HEK293 (cell line): ENCODE data around the gene KATNAL1.

Experiments used
- CTCF ChIP-seq: fragments of 450-650 bp; formaldehyde crosslinking; IDR thresholded peaks from 2 replicates; pipeline ENCODE4 v1.5.1; 2016; ENCODE audit warnings: missing biosample characterization, missing genetic modification characterization
- PRDM10 ChIP-seq: fragments of 450-650 bp; formaldehyde crosslinking; IDR thresholded peaks from 2 replicates; pipeline ENCODE4 v1.5.1; 2016; ENCODE audit warnings: missing biosample characterization, missing genetic modification characterization
- YY1 ChIP-seq: fragments of 450-650 bp; formaldehyde crosslinking; IDR thresholded peaks from 2 replicates; pipeline ENCODE4 v1.5.1; 2018; ENCODE audit warnings: missing biosample characterization, missing genetic modification characterization
- ZBTB20 ChIP-seq: fragments of 450-650 bp; formaldehyde crosslinking; IDR thresholded peaks from 2 replicates; pipeline ENCODE4 v1.5.1; 2016; ENCODE audit warnings: missing biosample characterization, missing genetic modification characterization
- ZBTB8A ChIP-seq: fragments of 450-650 bp; formaldehyde crosslinking; IDR thresholded peaks from 2 replicates; pipeline ENCODE4 v1.5.1; 2016; ENCODE audit warnings: missing biosample characterization, missing genetic modification characterization
- ZFP3 ChIP-seq: fragments of 450-650 bp; formaldehyde crosslinking; IDR thresholded peaks from 2 replicates; pipeline ENCODE4 v1.5.1; 2016; ENCODE audit warnings: low read depth, missing biosample characterization, missing genetic modification characterization
- ZNF19 ChIP-seq: fragments of 450-650 bp; formaldehyde crosslinking; IDR thresholded peaks from 2 replicates; pipeline ENCODE4; 2016; ENCODE audit warnings: missing biosample characterization, missing genetic modification characterization, low read depth
- ZNF274 ChIP-seq, 2 experiments: fragments of 200-500 bp in 1 of 2; fragments of 450-650 bp in 1 of 2; sonication (Bioruptor generic) in 1 of 2; formaldehyde crosslinking in 1 of 2; IDR thresholded peaks; 2 replicates each; pipeline versions ENCODE4 v1.5.1 to v1.6.1; 2014 to 2016; ENCODE audit warnings: borderline replicate concordance in 1 of 2, inconsistent platforms in 1 of 2, low read length in 1 of 2, missing biosample characterization in 1 of 2, missing genetic modification characterization in 1 of 2
- ZNF571 ChIP-seq: fragments of 450-650 bp; formaldehyde crosslinking; IDR thresholded peaks from 2 replicates; pipeline ENCODE4 v1.5.0; 2017; ENCODE audit warnings: missing biosample characterization, missing genetic modification characterization
- ZSCAN30 ChIP-seq: fragments of 450-650 bp; IDR thresholded peaks from 2 replicates; pipeline ENCODE4 v1.5.1; 2018; ENCODE audit warnings: missing biosample characterization, mild to moderate bottlenecking, missing genetic modification characterization, moderate library complexity
- TF ChIP-seq, protein P1 (sequence below): fragments of 450-650 bp; formaldehyde crosslinking; IDR thresholded peaks from 2 replicates; pipeline ENCODE4 v1.5.1; 2016; ENCODE audit warnings: missing biosample characterization, missing genetic modification characterization
- TF ChIP-seq, protein P2 (sequence below): fragments of 450-650 bp; formaldehyde crosslinking; IDR thresholded peaks from 2 replicates; pipeline ENCODE4 v1.5.1; 2016; ENCODE audit warnings: missing biosample characterization, missing genetic modification characterization
- TF ChIP-seq, protein P3 (sequence below): fragments of 450-650 bp; formaldehyde crosslinking; IDR thresholded peaks from 2 replicates; pipeline ENCODE4 v1.5.1; 2016; ENCODE audit warnings: missing biosample characterization, missing genetic modification characterization

DNA sequence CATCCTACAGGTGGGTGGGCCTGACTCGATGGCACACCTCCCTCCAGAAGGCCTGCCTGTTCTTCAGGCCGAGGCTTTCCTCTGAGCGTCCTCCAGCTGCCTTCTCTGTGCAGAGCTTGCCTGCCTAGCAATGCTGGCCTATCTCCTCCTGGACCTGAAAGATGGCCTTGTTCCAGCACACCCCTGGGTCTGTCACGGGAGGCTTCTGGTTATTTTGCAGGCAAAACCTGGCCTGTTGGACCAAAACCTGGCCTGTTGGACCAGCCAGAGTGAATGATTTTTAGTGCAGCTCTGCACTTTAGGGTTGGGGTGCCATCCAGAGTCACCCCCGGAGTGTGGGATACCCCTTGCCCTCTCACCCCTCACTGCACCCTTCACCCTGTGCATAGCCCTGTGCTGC is 128.4 kb downstream of the KATNAL1 start:
- no peak for TF ChIP-seq CTCF (tag by site-specific recombination)
- TF ChIP-seq, protein P1, sequence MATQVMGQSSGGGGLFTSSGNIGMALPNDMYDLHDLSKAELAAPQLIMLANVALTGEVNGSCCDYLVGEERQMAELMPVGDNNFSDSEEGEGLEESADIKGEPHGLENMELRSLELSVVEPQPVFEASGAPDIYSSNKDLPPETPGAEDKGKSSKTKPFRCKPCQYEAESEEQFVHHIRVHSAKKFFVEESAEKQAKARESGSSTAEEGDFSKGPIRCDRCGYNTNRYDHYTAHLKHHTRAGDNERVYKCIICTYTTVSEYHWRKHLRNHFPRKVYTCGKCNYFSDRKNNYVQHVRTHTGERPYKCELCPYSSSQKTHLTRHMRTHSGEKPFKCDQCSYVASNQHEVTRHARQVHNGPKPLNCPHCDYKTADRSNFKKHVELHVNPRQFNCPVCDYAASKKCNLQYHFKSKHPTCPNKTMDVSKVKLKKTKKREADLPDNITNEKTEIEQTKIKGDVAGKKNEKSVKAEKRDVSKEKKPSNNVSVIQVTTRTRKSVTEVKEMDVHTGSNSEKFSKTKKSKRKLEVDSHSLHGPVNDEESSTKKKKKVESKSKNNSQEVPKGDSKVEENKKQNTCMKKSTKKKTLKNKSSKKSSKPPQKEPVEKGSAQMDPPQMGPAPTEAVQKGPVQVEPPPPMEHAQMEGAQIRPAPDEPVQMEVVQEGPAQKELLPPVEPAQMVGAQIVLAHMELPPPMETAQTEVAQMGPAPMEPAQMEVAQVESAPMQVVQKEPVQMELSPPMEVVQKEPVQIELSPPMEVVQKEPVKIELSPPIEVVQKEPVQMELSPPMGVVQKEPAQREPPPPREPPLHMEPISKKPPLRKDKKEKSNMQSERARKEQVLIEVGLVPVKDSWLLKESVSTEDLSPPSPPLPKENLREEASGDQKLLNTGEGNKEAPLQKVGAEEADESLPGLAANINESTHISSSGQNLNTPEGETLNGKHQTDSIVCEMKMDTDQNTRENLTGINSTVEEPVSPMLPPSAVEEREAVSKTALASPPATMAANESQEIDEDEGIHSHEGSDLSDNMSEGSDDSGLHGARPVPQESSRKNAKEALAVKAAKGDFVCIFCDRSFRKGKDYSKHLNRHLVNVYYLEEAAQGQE: no peak
- no peak for TF ChIP-seq ZNF274 (IDR thresholded peaks at IDR 0.05; ENCODE audit: low read length)
- no peak for TF ChIP-seq ZNF274 (tag by site-specific recombination; IDR thresholded peaks at IDR 0.05; ENCODE audit: borderline replicate concordance)
- no peak for TF ChIP-seq ZNF19
- TF ChIP-seq, protein P2, sequence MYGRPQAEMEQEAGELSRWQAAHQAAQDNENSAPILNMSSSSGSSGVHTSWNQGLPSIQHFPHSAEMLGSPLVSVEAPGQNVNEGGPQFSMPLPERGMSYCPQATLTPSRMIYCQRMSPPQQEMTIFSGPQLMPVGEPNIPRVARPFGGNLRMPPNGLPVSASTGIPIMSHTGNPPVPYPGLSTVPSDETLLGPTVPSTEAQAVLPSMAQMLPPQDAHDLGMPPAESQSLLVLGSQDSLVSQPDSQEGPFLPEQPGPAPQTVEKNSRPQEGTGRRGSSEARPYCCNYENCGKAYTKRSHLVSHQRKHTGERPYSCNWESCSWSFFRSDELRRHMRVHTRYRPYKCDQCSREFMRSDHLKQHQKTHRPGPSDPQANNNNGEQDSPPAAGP (tag by site-specific recombination): no peak
- no peak for TF ChIP-seq PRDM10 (tag by site-specific recombination)
- no peak for TF ChIP-seq ZBTB20 (tag by site-specific recombination)
- no peak for TF ChIP-seq ZBTB8A (tag by site-specific recombination)
- TF ChIP-seq ZNF571: no peak
- TF ChIP-seq ZSCAN30 (tag by site-specific recombination): no peak
- TF ChIP-seq, protein P3, sequence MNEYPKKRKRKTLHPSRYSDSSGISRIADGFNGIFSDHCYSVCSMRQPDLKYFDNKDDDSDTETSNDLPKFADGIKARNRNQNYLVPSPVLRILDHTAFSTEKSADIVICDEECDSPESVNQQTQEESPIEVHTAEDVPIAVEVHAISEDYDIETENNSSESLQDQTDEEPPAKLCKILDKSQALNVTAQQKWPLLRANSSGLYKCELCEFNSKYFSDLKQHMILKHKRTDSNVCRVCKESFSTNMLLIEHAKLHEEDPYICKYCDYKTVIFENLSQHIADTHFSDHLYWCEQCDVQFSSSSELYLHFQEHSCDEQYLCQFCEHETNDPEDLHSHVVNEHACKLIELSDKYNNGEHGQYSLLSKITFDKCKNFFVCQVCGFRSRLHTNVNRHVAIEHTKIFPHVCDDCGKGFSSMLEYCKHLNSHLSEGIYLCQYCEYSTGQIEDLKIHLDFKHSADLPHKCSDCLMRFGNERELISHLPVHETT: no peak
- no peak for TF ChIP-seq YY1 (tag by site-specific recombination)
- TF ChIP-seq ZFP3 (tag by site-specific recombination): no peak
